OCI-LY7 (cell line): ENCODE results near the gene SNAI3.

Experiments
- CTCF ChIP-seq: fragments of 200-600 bp; sonication (generic); conservative IDR thresholded peaks from 2 replicates; pipeline ENCODE4 v1.5.1; 2014; ENCODE audit warnings: mild to moderate bottlenecking, antibody characterized with exemption, low read length, moderate library complexity, mixed read lengths
- EZH2phosphoT487 ChIP-seq: fragments of 200-600 bp; sonication (generic); IDR thresholded peaks from 2 replicates; pipeline ENCODE4 v1.6.1; 2018; ENCODE audit warnings: low read depth, borderline replicate concordance, mild to moderate bottlenecking, mixed run types, antibody characterized with exemption, low read length, moderate library complexity, mixed read lengths

- TF ChIP-seq CTCF (no peak), EZH2phosphoT487 (no peak)
These were observed 39.5 kb upstream of the SNAI3 start for GRCh38 chr16:88725609-88726407.
